PC-9 (cell line): ENCODE results near the gene FILIP1L. TPM values are rescaled to one million over a fixed set of nuclear protein-coding genes. Genes with fewer than 3 reads are reported as not detected.

Experiments used
- BruUV-seq: library from RNA; stranded (reverse); fragments of 400-500 nt; replicated peaks from 2 replicates; lab custom pipeline; 2021; lab: Mats Ljungman, UMichigan
- CTCF ChIA-PET: fragments of 300-600 bp; sonication (Branson Sonifier 250); formaldehyde crosslinking; loops from one replicate; lab custom pipeline; 2022; ENCODE audit warnings: antibody characterized with exemption; lab: Charles Lee
- POLR2A ChIA-PET: fragments of 300-600 bp; sonication (Branson Sonifier 250); formaldehyde crosslinking; loops from one replicate; lab custom pipeline; 2022; ENCODE audit warnings: antibody characterized with exemption; ENCODE audit not compliant: unreplicated experiment; lab: Charles Lee
- DNase-seq, 2 experiments: peaks; one replicate each; pipeline versions ENCODE4 v3.0.0 to v3.0.0-alpha.2; 2015 to 2022; ENCODE audit warnings: mixed read lengths in 1 of 2
- H2AFZ ChIP-seq: fragments of 200-600 bp; sonication (generic); 2 replicates; pipeline ENCODE4 v1.8.1; 2017; ENCODE audit warnings: antibody characterized with exemption
- H3F3A ChIP-seq: fragments of 200-600 bp; sonication (generic); 2 replicates; pipeline ENCODE4 v1.8.1; 2017; ENCODE audit warnings: antibody characterized with exemption, mild to moderate bottlenecking, low read depth; ENCODE audit not compliant: insufficient read depth
- H3K27ac ChIP-seq: fragments of 200-600 bp; sonication (generic); 2 replicates; pipeline ENCODE4 v1.6.1; 2016; ENCODE audit warnings: mixed run types
- H3K27me3 ChIP-seq: fragments of 200-600 bp; sonication (generic); 2 replicates; pipeline ENCODE4 v1.6.1; 2016; ENCODE audit warnings: low read depth, mixed run types; ENCODE audit not compliant: insufficient read depth
- H3K36me3 ChIP-seq: fragments of 200-600 bp; sonication (generic); 2 replicates; pipeline ENCODE4 v1.6.1; 2016; ENCODE audit warnings: low read depth, mixed run types
- H3K4me1 ChIP-seq: fragments of 200-600 bp; sonication (generic); replicated peaks from 2 replicates; pipeline ENCODE4 v1.6.1; 2016; ENCODE audit warnings: mixed run types; ENCODE audit not compliant: insufficient read depth
- H3K4me2 ChIP-seq: fragments of 200-600 bp; sonication (generic); 2 replicates; pipeline ENCODE4 v1.6.1; 2017; ENCODE audit warnings: mixed run types
- H3K4me3 ChIP-seq: fragments of 200-600 bp; sonication (generic); 2 replicates; pipeline ENCODE4 v1.6.1; 2016; ENCODE audit warnings: mixed run types
- H3K79me2 ChIP-seq: fragments of 200-600 bp; sonication (generic); 2 replicates; pipeline ENCODE4 v1.6.1; 2017; ENCODE audit warnings: low read depth, mixed run types
- H3K9me2 ChIP-seq: fragments of 200-600 bp; sonication (generic); 2 replicates; pipeline ENCODE4 v1.8.1; 2017; ENCODE audit warnings: mild to moderate bottlenecking; ENCODE audit not compliant: insufficient read depth
- H3K9me3 ChIP-seq: fragments of 200-600 bp; sonication (generic); 2 replicates; pipeline ENCODE4 v1.8.1; 2016; ENCODE audit warnings: low read depth; ENCODE audit not compliant: insufficient read depth
- H4K20me1 ChIP-seq: fragments of 200-600 bp; sonication (generic); 2 replicates; pipeline ENCODE4 v1.8.1; 2017; ENCODE audit not compliant: insufficient read depth
- CTCF ChIP-seq: fragments of 200-600 bp; sonication (generic); conservative IDR thresholded peaks from 2 replicates; pipeline ENCODE4 v1.6.1; 2017; ENCODE audit warnings: mixed run types, antibody characterized with exemption, mild to moderate bottlenecking, moderate library complexity
- EZH2 ChIP-seq: fragments of 200-600 bp; sonication (generic); IDR thresholded peaks from 2 replicates; pipeline ENCODE4 v1.8.0; 2017; ENCODE audit warnings: antibody characterized with exemption, low read depth
- intact Hi-C: fragments of 100-400 bp; cut with micrococcal nuclease; formaldehyde crosslinking; loops from one replicate; pipeline ENCODE4 v1.10.0; 2022; ENCODE audit not compliant: unreplicated experiment
- total RNA-seq: library from RNA; stranded (reverse); gene quantifications from 2 replicates; pipeline ENCODE4 v1.2.3, GENCODE V29; 2021

Gene FILIP1L
- total RNA-seq, 1 experiment from 2014 or later: 16.8 TPM

DNA sequence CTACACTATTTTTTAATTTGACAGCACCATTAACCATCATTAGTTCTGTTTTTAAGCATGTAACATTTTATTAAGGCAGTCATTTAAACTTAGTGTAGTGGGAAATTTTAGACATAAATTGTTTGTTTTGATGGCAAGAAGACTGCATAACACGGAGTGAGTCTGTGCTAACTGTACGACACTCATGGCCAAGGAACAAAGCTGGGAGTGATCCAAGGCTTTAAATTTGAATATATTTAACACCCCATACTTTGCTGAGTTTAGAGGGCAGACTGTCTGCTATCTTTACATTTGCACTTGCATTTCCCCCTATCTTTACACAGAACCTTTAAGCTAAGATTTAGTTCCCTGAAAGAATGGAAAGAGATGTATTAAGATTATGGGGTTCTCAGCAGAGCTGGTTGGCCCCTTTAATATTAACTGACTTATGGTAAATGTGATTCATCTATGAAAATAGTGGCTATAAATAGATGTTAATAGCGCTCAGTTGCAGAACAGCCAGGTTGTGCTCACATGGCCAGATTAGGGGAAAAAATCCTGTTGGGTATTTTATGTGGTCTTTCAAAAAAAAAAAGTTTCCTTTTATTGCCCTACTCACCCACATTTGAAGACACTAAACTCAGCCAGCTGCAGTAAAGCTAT is 175.9 kb downstream of the FILIP1L start:
- Histone ChIP-seq H3K9me2 (no peaks in the 10 kb centered on the region), H4K20me1 (no peaks in the 10 kb centered on the region), H3K4me3 (no peak overlapping the region), H3F3A (no peaks in the 10 kb centered on the region), H3K27ac (no peak overlapping the region), H2AFZ (no peak overlapping the region), H3K4me1 (peaks cover 20% of the 10 kb centered on the region), H3K9me3 (no peaks in the 10 kb centered on the region), H3K27me3 (no peaks in the 10 kb centered on the region), H3K79me2 (no peaks in the 10 kb centered on the region), H3K4me2 (no peak overlapping the region), H3K36me3 (no peaks in the 10 kb centered on the region; the same call in 1 of the 2 replicates)
- TF ChIP-seq CTCF (no peak), EZH2 (no peak)
- ChIA-PET POLR2A (interaction anchor here (0.6 kb wide), 1 partner anchor 9 kb away, joined by 4 read pairs; no protein-coding TSS in a partner anchor), CTCF (no interaction called here)
- BruUV-seq: no TSS peak
- DNase-seq: no peak
- intact Hi-C loops: no loop called here

DNA sequence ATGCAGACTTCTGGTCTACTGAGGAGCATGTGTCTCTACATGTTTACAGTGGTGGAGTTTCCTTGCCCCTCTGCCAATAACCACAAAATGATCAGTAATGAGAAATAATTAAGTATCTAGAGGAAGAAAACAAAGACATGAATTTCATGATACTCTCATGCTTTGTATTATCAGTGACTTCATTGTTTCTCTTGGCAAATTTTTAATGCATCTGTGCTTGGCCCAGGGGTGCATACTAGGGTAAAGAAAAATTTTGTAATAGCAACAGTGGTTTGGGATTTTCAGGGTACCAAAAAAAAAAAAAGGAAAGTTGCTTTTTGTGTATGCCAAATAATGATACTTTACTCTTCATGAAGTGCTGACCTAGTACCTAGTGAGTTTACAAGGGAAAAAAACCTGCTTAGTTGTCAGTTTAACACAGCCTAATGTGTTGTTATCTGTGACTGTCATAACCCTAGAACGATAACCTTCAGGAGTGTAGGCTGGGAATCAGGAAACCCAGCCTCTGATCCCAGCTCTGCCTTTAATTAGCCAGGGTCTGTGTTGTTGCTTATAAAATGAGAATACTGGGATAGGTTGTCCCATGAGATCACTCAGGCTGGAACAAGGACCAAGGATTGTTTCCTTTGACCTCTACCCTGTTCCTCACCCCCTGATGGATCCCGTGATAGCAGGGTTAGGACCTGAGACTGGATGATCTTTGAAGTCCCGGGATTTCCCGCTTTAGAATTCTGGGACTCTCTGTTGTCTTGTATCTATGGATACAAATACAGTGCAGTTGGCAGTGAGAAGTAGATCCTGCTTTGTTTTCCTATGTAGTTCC is 179.1 kb downstream of the FILIP1L start:
- Histone ChIP-seq H3K4me1 (peaks cover 3% of the 10 kb centered on the region), H3K9me2 (no peaks in the 10 kb centered on the region), H3K4me3 (no peak overlapping the region), H3K27ac (no peak overlapping the region), H3K36me3 (no peaks in the 10 kb centered on the region), H3K9me3 (no peaks in the 10 kb centered on the region), H3K4me2 (no peak overlapping the region), H3K79me2 (no peaks in the 10 kb centered on the region), H4K20me1 (no peaks in the 10 kb centered on the region), H3F3A (no peaks in the 10 kb centered on the region), H2AFZ (no peak overlapping the region), H3K27me3 (no peaks in the 10 kb centered on the region)
- intact Hi-C loops: no loop called here
- BruUV-seq: no TSS peak
- ChIA-PET POLR2A (no interaction called here), CTCF (no interaction called here)
- TF ChIP-seq CTCF: no peak
- no peak for TF ChIP-seq EZH2
- DNase-seq: no peak

DNA sequence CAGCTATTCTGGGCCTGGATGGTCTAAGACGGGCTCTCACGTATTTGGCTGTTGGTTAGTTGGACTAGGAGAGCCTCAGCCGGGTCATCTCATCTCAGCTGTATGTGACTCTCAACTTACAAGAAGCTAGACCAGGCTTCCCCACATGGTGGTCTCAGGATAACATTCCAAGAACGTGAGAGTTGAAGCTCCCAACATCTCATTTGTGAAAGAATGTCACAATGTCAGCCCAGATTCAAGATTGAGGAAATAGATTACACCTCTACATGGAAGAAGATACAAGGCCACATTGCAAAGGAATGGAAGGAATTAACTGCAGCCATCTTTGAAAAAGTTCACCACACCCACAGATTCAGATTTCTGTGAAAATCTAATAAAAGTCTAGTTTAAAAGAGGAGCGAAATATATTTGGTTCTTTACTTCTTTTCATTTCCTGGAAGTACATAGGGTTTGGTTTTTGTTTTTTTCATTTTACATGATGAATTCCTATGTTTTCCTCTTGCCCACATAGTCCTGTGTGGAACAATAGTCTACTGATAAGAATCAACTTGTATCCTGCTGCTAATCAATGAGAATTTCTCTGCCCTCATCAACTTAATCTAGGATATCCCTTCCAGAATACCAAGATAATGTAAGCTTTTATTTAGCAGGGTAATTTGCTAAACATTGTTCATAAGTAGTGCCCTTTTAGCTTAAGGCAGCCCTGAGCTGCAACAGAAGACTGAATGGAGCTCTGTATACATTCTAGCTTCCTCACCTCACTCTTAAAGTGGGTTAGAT is 180.1 kb downstream of the FILIP1L start:
- Histone ChIP-seq H3K36me3 (no peaks in the 10 kb centered on the region), H3K79me2 (no peaks in the 10 kb centered on the region), H3K4me2 (no peak overlapping the region), H3F3A (no peaks in the 10 kb centered on the region), H3K4me3 (no peak overlapping the region), H3K9me2 (no peaks in the 10 kb centered on the region), H3K9me3 (no peaks in the 10 kb centered on the region), H3K27ac (no peak overlapping the region), H3K4me1 (no peaks in the 10 kb centered on the region; the same call in 1 of the 2 replicates), H3K27me3 (no peaks in the 10 kb centered on the region), H4K20me1 (no peaks in the 10 kb centered on the region), H2AFZ (no peak overlapping the region)
- intact Hi-C loops: no loop called here
- DNase-seq: no peak
- ChIA-PET CTCF (no interaction called here), POLR2A (no interaction called here)
- TF ChIP-seq EZH2: no peak
- TF ChIP-seq CTCF: no peak
- no TSS peak for BruUV-seq
